ENCODE results near the gene MGRN1. TPM values are rescaled to one million over a fixed set of nuclear protein-coding genes. Genes with fewer than 3 reads are reported as not detected.

MGRN1 gene
- 17.9 and 23.7 TPM in 2 replicates for total RNA-seq

DNA sequence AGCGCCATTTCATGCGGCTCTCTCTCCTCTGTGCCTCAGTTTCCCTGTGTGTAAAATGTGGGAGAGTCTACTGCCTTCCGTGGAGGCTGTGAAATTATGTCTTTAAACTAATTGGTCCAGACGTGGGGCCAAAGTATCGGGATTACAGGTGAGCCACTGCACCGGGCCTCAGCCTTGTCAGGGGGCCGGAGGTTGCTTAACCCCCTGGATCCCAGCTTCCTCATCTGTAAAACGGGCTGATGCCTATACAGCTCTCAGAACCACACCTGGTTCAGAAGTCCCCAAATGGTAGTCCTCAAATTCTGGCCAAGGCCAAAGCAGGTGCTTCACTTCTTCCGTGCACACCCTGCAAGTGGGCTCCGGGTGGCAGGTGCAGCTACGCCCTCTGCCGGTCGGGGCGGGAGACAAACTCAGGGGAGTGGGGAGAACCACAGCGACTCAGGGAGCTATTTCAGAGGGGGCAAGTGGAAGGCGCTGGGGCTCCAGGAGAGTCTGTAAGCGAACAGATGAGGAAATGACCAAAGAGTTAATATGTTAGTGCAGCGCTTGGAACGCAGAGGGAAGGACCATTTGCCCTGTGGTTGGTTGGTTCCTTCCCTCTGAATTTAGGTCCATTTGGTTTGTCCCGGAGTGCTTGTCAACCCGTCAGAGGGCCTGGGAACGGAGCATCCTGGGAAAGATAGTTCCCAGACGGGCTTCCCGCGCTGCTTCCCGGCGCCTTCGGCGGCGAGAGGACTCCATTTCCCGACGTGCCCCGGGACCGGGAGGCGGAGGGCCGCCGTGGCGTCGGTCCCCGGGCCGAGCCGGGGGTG, at the start of gene MGRN1:
Gene MGRN1, plus strand, starts transcription at position 812 of the 812 bp plus-strand sequence. CDS start 135 bp downstream, outside the sequence.

DNA sequence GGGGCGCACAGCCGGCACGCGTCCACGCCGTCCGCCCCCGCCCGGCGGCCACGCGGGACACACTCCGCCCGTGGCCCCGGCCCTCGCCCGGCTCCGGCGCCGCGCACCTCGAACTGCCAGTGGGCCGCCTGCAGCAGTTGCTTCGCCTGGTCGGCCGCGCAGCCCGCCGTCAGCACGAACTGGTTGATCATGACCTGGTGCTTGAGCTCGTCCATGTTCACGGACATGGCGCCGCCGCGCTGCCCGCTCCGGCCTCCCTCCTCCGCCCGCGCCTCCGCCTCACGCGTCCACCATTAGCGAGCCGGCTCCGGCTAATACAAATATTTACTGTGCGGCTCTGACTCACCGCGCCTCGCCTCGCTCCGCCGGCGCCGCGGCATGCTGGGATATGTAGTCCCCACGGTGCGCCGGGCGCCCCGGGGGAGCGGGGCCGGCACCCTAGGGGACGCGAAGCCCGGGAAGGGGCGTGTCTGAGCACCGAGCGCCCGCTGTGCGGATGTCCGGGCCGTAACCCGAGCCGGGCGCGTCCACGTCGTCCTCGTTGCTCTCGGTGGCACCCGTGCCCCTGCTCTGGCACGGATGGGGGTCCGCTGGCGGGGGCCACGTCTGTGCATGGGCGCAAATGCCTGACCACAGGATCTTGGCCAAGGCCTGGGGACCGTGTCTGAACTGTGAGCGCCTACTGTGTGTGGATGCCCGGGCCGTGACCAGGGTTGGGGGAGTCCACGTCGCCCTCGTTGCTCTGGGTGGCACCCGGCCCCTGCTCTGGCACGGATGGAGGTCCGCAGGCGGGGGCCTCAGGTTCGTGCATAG, 9.8 kb upstream of the MGRN1 start, which contains the start of gene UBALD1:
Gene UBALD1, minus strand, starts transcription at position 318 of the 813 bp plus-strand sequence. Its CDS starts 91 bp downstream, at position 227.

DNA sequence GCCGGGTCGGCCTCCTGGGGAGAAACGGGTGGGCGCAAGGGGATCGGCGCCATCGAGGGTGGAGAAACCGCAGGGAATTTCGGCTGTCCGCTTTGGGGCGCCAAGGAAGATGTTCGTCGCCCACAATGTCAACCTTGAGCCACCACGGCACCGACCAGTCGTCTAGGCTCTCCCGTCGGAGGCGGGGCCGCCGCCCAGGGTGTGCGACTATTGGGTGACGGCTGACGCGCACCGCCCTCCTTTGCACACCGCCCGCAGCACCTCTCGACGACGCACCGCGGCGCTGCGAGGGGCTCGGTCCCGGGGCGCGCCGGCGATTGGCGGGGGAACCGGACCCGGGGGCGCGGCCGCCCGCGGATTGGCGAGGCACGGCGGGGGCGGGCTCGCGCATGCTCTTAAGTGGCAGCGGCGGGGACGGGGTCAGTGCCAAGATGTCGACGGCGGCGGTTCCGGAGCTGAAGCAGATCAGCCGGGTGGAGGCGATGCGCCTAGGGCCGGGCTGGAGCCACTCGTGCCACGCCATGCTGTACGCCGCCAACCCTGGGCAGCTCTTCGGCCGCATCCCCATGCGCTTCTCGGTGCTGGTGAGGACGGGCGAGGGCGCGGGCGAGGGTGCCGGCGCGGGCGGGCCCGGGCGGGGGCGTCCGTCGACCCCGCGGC, 68.8 kb downstream of the MGRN1 start, which contains the start of gene NUDT16L1:
Gene NUDT16L1, plus strand, starts transcription at position 267 of the 660 bp plus-strand sequence. Its CDS starts 165 bp downstream, at position 432.

DNA sequence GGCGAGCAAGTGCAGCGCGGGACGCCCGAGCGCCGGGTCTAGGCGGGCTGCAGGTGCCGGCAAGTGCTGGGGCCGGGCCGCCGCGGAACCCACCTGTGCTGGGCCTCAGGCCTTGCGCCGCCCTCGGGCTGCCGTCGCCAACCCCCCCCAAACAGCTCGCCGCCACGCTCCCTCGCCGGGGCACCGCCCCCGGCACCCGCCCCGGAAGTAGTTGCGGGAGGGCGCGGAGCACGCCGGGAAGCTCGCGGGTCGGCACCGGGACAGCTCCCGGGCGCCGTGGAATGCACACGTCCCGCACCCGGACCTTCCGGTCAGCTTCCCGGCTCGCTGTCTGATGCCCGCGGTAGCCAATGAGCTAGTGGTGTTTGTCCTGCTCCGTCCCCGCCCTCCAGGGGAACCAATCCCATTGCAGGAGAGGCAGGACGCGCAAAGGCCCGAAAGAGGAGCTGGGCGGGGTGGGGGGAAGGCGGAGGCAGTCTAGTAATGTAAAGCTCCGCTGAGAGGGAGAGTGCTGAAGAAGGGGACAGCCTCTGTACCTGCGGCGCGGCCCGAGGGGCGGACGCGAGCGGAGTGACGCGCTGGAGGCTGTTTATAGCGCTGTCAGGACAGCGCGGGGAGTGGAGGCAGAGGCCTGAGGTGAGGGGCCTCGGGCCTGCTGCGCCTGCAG, 109.6 kb downstream of the MGRN1 start, which contains the start of the genes ANKS3 and DNAAF8:
Gene ANKS3, minus strand, starts transcription at position 209 of the 667 bp plus-strand sequence. CDS start 4,122 bp downstream, outside the sequence.
Gene DNAAF8, plus strand, starts transcription at position 475 of the 667 bp plus-strand sequence. CDS start 1,978 bp downstream, outside the sequence.

Other genes with a start within 250 kb of the MGRN1 start
- 12.4 and 19.3 TPM in 2 replicates for gene CORO7, start 208.2 kb upstream of the MGRN1 start, total RNA-seq
- gene DNAJA3, start 199.0 kb upstream of the MGRN1 start, total RNA-seq = 37.9 and 50.9 TPM in 2 replicates
- 92.7 and 124 TPM in 2 replicates for gene NMRAL1, start 150.2 kb upstream of the MGRN1 start, total RNA-seq
- 124 and 131 TPM in 2 replicates for gene HMOX2, start 148.4 kb upstream of the MGRN1 start, total RNA-seq
- 28.5 and 30.5 TPM in 2 replicates for gene CDIP1, start 86.1 kb upstream of the MGRN1 start, total RNA-seq
- gene C16orf96, start 68.5 kb upstream of the MGRN1 start, total RNA-seq = not detected in 2 replicates
- 8.1 and 13.3 TPM in 2 replicates for gene UBALD1, start 9.9 kb upstream of the MGRN1 start, total RNA-seq
- 43.3 and 63.4 TPM in 2 replicates for gene NUDT16L1, start 68.7 kb downstream of the MGRN1 start, total RNA-seq
- gene ANKS3, start 109.4 kb downstream of the MGRN1 start, total RNA-seq = 10.2 and 12.6 TPM in 2 replicates
- gene DNAAF8, start 109.7 kb downstream of the MGRN1 start, total RNA-seq = not detected in 2 replicates
- gene ZNF500, start 142.3 kb downstream of the MGRN1 start, total RNA-seq = 7.1 and 7.7 TPM in 2 replicates
- not detected in 2 replicates for gene SEPTIN12, start 163.5 kb downstream of the MGRN1 start, total RNA-seq
- gene SMIM22, start 170.5 kb downstream of the MGRN1 start, total RNA-seq = 1.0 and 5.2 TPM in 2 replicates
- 21.7 and 29.4 TPM in 2 replicates for gene ROGDI, start 177.8 kb downstream of the MGRN1 start, total RNA-seq
- gene GLYR1, start 222.5 kb downstream of the MGRN1 start, total RNA-seq = 31.1 and 33.6 TPM in 2 replicates
- gene UBN1, start 222.7 kb downstream of the MGRN1 start, total RNA-seq = 28.9 and 31.5 TPM in 2 replicates